NCI-H510A (cell line): Measurements from ENCODE around the gene EFHD1.

ENCODE experiments used
- DNase-seq: peaks from one replicate; lab custom pipeline; 2025; lab: John Stamatoyannopoulos, UW

The EFHD1 gene

DNA sequence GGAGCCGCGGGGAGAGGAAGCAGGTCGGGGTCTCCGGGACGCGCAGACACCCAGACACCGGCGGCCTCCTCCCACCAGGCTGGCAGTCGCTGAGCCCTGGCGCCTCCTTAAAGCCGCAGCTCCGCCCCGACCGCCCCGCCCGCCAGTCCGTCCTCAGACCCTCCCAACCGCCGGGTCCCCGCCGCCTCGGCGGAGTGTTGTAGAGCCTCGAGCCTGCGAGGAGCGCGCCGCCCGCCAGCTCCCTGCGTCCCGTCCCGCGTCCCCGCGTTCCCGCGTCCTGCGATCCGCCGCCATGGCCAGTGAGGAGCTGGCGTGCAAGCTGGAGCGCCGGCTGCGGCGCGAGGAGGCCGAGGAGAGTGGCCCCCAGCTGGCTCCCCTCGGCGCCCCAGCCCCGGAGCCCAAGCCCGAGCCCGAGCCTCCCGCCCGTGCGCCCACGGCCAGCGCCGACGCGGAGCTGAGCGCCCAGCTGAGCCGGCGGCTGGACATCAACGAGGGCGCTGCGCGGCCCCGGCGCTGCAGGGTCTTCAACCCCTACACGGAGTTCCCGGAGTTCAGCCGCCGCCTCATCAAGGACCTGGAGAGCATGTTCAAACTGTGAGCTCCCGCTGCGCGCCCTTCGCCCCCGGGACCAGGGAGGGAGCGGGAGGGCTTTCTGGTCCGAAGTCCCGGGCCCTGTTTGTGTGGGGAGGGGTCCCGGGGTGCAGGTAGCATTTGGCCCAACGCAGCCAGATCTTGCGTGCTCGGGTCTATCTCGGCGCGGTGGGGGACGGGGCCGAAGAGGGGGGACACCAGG lies at the start of gene EFHD1:
EFHD1 (plus strand) TSS at position 192 of the 793 bp plus-strand sequence; CDS start at position 293, 101 bp downstream.
- DNase-seq = peak; percentile 75

- DNase-seq = no peak
Measured at GRCh38 chr2:232584238-232584637, 49.2 kb upstream of the EFHD1 start.

DNA sequence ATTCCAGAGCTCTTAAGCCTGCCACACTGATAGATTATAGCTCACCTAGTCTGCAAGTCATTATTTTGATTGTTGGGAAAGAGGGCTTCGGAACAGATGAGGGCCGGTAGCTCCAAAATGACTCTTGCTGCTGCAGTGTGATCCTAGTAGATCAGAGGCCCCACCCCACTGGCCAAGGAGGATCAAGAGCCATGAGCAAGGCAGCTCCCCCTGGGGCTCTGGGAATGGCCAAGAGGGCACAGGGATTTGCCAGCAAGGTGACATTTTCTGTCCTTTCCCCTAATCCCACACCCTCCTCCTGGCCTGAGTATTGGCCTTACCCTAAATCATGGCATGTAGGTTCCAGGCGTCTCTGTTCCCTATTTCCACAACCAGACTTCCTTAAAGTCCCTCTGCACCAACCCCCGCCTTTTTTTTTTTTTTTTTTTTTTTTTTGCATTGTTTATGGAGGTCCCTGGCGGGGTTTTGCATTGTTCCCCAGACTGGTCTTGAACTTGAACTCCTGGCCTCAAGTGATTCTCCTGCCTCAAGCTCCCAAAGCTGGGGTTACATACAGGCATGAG lies 46.4 kb upstream of the EFHD1 start:
- DNase-seq = no peak

DNA sequence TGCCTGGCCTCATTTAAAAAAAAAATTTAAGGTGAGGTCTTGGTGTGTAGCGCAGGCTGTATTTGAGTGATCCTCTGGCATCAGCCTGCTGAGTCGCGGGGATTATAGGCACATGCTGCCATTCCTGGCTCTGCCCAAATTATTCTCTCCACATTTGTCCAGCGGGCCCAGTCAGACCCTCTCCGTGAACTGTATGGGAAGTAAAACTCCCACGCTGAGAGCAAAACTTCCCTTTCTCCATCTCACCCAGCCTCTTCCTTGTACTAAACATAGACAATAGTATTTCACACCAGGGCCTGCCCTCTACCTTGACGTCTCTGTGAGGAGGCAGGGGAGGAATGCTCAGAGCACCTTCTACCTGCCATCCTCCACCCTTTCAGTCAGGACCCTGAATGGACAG lies 45.9 kb upstream of the EFHD1 start:
- no peak for DNase-seq

GRCh38 chr2:232588031-232588430 lies 45.4 kb upstream of the EFHD1 start:
- DNase-seq = no peak

- DNase-seq = no peak
Measured at GRCh38 chr2:232588680-232589585, 44.5 kb upstream of the EFHD1 start.

- DNase-seq = no peak
Measured at GRCh38 chr2:232592772-232593395, 40.5 kb upstream of the EFHD1 start.

DNA sequence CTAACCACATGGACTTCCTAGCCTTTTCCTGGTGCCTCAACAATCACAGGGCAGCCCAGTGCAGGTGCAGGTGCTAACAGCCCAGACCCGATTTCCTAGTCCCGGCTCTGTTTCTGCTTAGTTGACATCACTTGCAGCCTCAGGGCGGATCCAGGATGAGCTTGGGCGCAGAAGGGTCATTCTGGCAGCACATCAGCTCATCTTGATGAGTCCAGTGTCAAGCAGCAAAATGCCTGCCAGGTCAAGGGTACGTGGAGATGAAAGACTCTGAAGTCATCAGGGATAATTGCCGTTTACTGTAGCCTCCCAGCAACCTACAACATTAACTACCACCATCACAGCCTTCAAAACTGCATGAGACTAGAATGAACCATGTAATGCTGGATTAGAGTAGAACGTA lies 39.4 kb upstream of the EFHD1 start:
- DNase-seq = no peak

DNA sequence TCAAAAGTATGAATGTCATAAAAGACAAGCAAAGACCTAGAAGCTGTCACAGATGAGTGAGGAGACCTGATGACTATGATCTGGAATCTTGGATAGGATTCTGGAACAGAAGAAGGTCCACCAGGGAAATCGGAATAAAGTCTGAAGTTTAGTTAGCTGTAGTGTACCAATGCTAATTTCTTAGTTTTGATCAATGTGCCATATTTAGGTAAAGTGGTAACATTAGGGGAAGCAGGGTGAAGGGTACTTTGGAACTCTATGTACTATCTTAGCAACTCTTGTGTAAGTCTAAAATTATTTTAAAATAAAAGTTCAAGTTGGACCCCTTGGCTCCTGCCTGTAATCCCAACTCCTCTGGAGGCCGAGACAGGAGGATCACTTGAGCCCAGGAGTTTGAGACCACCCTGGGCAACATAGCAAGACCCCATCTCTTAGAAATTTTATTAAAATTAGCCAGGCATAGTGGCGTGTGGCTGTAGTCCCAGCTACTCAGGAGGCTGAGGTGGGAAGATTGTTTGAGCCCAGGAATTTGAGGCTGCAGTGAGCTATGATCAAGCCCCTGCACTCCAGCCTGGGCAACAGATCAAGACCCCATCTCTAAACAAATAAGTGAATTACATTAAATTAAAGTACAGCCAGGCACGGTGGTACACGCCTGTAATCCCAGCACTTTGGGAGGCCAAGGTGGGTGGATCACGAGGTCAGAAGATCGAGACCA lies 35.9 kb upstream of the EFHD1 start:
- no peak for DNase-seq

DNA sequence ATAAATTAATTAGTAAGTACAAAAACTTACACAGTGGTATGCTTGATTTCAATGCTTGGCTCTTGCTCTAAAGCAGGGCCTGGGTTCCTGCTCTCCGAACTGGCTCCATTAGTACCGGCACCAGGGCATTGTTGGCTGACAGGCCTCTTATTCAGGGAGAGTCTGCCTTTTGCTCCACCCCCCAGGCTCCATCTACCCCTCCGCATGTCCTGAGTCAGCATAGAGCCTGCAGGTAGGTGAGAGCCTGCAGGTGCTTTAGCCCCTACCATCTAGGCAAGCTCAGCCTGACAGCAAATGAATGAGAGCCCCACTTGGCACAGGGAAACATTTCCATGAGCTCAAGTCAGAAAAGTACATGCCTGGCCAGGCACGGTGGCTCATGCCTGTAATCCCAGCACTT lies 35.1 kb upstream of the EFHD1 start:
- DNase-seq = no peak

DNA sequence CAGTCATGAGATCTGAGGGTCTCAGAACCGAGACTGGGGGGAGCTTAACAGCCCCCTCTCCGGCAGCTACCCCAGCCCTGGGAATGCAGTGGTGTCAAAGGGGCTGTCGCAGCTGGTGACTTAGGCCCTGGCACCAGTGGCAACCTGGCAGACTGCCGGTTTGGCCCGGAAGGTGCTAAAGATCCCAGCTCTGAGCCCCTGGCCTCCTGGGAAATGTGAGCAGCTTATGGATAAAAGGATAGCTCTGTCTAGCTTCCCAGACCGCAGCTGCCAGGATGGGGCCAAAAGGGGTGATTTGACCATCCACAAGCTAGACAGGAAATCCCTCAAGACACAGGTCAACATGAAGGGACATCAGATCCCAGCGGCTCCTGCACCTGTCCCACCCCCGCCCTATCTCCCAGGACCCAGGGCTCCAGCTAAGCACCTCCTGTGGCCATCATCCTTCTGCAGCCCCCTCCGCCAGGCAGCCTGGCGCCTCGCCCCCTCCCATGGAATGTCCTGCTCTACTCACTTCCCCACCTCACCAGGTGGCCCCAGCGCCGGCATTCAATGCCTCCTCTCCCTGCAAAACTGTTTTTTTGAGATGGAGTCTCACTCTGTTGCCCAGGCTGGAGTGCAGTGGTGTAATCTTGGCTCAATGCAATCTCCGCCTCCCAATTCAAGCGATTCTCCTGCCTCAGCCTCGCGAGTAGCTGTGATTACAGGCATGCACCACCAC lies 33.2 kb upstream of the EFHD1 start:
- DNase-seq = no peak

DNA sequence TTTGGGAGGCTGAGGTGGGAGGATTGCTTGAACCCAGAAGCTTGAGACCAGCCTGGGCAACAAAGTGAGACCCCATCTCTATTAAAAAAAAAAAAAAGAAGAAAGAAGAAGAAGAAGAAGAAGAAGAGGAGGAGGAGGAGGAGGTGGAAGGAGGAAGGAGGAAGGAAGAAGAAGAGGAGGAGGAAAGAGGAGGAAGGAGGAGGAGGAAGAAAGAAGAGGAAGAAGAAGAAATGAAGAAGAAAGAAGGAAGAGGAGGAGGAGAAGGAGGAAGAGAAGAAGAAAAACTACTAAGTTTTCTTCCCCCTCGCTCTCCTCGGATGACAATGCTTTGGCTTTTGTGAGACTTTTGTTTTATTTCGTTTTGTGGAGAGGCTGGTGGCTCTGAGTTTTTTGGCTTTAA lies 30.1 kb upstream of the EFHD1 start:
- DNase-seq = no peak

DNA sequence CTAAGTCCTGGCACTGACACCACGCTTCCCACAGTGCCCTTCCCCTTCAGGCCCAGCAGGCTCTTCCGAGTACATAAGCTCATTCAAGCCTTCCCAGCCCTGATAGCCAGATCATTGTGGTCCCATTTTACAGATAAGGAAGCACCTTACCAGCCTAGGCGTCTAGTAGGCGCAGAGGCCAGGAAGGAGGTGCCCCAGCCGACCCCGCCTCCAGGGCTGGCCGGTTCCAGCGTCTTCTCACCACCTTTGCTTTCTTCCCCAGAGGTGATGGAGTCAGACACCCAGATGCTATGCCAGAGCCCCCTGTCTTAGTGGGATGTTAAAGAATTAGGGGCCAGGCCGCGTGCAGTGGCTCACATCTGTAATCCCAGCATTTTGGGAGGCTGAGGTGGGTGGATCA lies 28.9 kb upstream of the EFHD1 start:
- no peak for DNase-seq

DNA sequence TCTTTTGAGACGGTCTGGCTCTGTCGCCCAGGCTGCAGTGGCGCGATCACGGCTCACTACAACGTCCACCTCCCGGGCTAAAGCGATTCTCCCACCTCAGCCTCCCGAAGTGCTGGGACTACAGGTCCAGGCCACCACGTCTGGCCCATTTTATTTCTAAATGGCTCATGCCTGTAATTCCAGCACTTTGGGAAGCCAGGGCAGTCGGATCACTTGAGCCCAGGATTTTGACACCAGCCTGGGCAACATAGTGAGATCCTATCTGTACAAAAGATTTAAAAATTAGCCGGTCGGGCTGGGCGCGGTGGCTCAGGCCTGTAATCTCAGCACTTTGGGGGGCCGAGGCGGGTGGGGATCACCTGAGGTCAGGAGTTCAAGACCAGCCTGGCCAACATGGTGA lies 26.4 kb upstream of the EFHD1 start:
- no peak for DNase-seq

DNA sequence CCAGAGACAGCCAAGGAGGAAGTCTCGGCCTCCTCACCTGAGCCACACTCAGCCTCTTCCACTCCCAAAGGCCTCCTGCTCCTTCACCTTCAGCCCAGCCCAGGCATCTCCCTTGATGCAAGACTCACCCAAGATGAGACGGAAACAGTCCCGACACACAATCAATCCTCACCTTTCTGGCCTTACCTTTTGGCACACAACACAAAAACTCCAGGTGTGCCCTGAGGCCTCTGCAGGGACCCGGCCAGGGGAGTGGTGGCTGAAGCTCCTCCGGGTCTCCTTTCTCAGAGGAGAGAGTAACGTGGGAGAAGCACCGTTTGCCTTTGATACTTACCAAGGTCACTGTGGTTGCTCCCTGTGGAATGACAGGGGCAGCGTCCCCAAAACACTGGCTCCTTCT lies 23.8 kb upstream of the EFHD1 start:
- DNase-seq = no peak

DNA sequence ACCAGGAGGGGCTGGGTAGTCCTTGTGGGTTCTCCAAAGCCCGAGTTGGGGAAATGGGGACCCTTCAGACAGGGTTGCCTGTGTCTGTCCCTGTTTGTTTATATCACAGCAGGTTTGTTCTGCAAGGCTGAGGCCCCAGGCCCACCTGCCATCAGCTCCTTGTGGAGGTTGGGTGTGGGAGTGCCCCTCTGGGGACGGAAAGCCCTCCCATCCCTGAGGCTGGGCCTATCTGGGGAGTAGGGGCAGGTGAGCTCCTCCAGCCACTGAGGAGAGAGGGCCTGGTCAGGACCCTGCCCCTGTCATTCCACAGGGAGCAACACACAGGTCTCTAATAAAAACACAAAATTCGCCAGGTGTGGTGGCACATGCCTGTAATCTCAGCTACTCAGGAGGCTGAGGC lies 23.3 kb upstream of the EFHD1 start:
- DNase-seq = no peak

DNA sequence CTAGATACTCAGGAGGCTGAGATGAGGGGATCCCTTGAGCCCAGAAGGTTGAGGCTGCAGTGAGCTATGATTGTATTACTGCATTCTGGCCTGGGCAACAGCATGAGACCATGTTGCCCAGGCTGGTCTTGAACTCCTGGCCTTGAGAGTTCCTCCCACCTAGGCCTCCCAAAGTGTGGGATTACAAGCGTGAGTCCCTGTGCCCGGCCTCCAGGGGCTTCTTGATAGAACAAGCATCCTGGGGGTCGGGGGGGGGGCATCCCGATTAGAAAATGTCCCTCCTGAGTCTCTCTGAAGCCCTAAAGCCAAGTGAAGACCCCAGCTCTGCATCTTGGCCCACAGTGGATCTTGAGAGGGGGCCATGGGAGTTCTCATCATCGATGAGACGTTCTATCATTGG lies 22.3 kb upstream of the EFHD1 start:
- DNase-seq = no peak

DNA sequence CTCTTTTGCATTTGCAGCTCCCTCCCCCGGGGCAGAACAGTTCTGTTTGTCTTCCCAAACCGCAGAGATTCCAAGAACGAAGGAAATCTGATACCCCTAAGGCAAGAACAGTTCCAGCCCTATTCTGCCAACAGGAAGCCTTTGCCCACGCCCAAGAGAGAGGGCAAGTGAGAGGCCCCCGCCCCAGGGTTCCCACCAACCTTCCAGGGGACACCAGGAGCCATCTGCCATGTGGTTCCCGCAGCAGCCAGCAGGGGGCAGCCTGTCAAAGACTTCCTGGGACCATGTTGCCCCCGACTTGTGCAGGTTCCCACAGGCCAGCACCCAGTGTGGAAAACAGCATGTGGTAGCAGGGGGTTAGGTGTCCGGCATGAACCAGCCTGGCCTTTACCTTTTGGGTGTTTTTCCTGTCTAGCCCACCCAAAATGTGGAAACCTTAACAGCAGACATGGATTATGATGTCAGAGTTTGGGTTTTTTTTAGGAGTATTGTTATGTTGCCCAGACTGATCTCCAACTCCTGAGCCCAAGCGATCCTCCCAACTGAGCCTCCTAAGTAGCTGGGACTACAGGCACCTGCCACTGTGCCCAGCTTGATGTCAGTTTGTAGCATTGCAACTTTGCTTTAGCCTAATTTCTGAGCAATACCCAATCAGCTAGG lies 21.7 kb upstream of the EFHD1 start:
- peak; percentile 49 for DNase-seq

DNA sequence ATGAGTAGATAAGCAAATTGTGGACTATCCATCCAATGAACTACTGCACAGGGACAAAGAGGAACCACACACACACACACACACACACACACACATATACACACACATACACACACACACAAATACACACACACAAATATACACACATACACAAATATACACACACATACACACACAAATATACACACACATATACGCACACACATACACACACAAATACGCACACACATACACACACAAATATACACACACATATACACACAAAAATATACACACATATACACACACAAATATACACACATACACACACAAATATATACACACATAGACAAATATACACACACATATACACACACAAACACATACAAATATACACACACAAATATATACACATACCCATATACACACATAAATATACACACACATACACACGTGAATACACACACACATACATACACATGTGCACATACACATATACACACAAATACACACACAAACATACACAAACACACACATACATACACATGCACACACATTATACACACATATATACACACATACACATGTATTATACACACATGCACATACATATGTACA lies 19.8 kb upstream of the EFHD1 start:
- no peak for DNase-seq

DNA sequence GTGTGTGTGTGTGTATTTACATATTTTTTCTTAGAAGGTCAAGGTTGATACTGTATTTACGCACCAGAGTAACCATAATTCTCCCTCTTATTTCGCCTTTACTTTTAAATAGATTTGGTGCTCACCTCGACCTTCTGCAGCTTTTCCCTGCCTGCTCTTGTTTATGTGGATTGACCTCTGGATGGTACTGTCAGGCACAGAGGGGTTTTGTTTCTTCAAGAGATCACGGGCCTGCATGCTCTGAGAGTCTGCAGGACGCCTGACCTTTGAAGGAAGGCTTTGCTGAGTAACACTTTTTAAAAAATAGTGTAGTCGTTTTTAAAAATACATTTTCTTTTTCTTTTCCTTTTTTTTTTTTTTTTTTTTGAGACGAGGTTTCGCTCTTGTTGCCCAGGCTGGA lies 18.1 kb upstream of the EFHD1 start:
- no peak for DNase-seq
